WI38 (cell line): ENCODE results near the gene APIP.

Experiments
- H3K4me3 ChIP-seq: 2 replicates; pipeline ENCODE4 v1.5.1; 2011; ENCODE audit warnings: low read depth, mild to moderate bottlenecking, control low read depth, low read length
- CTCF ChIP-seq: IDR thresholded peaks from 2 replicates; pipeline ENCODE4 v1.5.1; 2012; ENCODE audit warnings: low read depth, mild to moderate bottlenecking, control low read depth, low read length

The APIP gene

GRCh38 chr11:34916015-34916842 is at the start of gene APIP, which contains the start of gene PDHX:
APIP (minus strand) TSS chr11:34916379; CDS start chr11:34916284, 95 bp downstream.
PDHX (plus strand) TSS chr11:34916618; CDS start chr11:34916656, 38 bp downstream.
- peak within 1 kb of the TSS; percentile 82 for H3K4me3 ChIP-seq
- no peak for TF ChIP-seq CTCF

GRCh38 chr11:34964610-34965331 is 48.6 kb upstream of the APIP start:
- no peak overlapping the region for H3K4me3 ChIP-seq
- no peak for TF ChIP-seq CTCF

- H3K4me3 ChIP-seq = no peak overlapping the region
- no peak for TF ChIP-seq CTCF
Observed at GRCh38 chr11:34963351-34963750, 47.2 kb upstream of the APIP start.

- H3K4me3 ChIP-seq = no peak overlapping the region
- TF ChIP-seq CTCF = no peak
Observed at GRCh38 chr11:34962034-34962433, 45.9 kb upstream of the APIP start.

- no peak overlapping the region for H3K4me3 ChIP-seq
- TF ChIP-seq CTCF = no peak
Observed at GRCh38 chr11:34960277-34960676, 44.1 kb upstream of the APIP start.

- no peak for TF ChIP-seq CTCF
- H3K4me3 ChIP-seq = no peak overlapping the region
Observed at GRCh38 chr11:34959770-34960169, 43.6 kb upstream of the APIP start.

- no peak for TF ChIP-seq CTCF
- no peak overlapping the region for H3K4me3 ChIP-seq
Observed at GRCh38 chr11:34957606-34958005, 41.4 kb upstream of the APIP start.
